H1 (cell line): Measurements from ENCODE around the gene ATP5ME. TPM values are rescaled to one million over a fixed set of nuclear protein-coding genes. Genes with fewer than 3 reads are reported as not detected.

Experiments used
- CTCF ChIA-PET: fragments of 300-600 bp; sonication (Branson Sonifier 250); formaldehyde crosslinking; loops from one replicate; lab custom pipeline; 2021; ENCODE audit not compliant: partially characterized antibody; lab: Charles Lee
- POLR2A ChIA-PET: fragments of 300-600 bp; sonication (Branson Sonifier 250); formaldehyde crosslinking; loops from one replicate; lab custom pipeline; 2021; ENCODE audit warnings: inconsistent platforms; ENCODE audit not compliant: partially characterized antibody; lab: Charles Lee
- DNase-seq, 2 experiments: peaks; one replicate each; pipeline versions ENCODE4 v3.0.0 to v3.0.0-alpha.2; 2010 to 2022; ENCODE audit warnings: low spot score in 2 of 2, low read depth in 1 of 2, mixed read lengths in 1 of 2
- FAIRE-seq: peaks from 2 replicates; lab custom pipeline; 2011; peaks lifted over from hg19 to GRCh38; lab: Jason Lieb, UNC
- H2AFZ ChIP-seq: 2 replicates; pipeline ENCODE4 v1.8.1; 2012; ENCODE audit warnings: low read length, inconsistent platforms
- H2AK5ac ChIP-seq: 2 replicates; pipeline ENCODE4 v1.6.1; 2013; ENCODE audit warnings: low read depth, low read length
- H2BK120ac ChIP-seq: replicated peaks from 2 replicates; pipeline ENCODE3; 2013; ENCODE audit warnings: low read depth, low read length, inconsistent platforms
- H2BK12ac ChIP-seq: 2 replicates; pipeline ENCODE4 v1.6.1; 2013; ENCODE audit warnings: low read depth, low read length
- H2BK15ac ChIP-seq: 2 replicates; pipeline ENCODE4 v1.6.1; 2013; ENCODE audit warnings: low read length
- H2BK20ac ChIP-seq: 2 replicates; pipeline ENCODE4 v1.6.1; 2013; ENCODE audit warnings: low read length
- H2BK5ac ChIP-seq: 2 replicates; pipeline ENCODE4 v1.6.1; 2013; ENCODE audit warnings: low read depth, low read length
- H3K14ac ChIP-seq: 2 replicates; pipeline ENCODE4 v1.6.1; 2013; ENCODE audit warnings: inconsistent platforms; ENCODE audit not compliant: insufficient read length
- H3K18ac ChIP-seq: 2 replicates; pipeline ENCODE4 v1.6.1; 2013; ENCODE audit warnings: low read length; ENCODE audit errors: extremely low read depth
- H3K23ac ChIP-seq: 2 replicates; pipeline ENCODE4 v1.6.1; 2013; ENCODE audit warnings: inconsistent platforms; ENCODE audit not compliant: insufficient read length
- H3K23me2 ChIP-seq: 2 replicates; pipeline ENCODE4 v1.6.1; 2013; ENCODE audit warnings: low read depth, low read length
- H3K27ac ChIP-seq: 2 replicates; pipeline ENCODE4 v1.6.1; 2011; ENCODE audit warnings: low read depth, low read length, inconsistent platforms
- H3K27me3 ChIP-seq, 4 experiments: replicated peaks in 1 of 4; 1 replicate in 1 of 4; 2 replicates in 3 of 4; pipeline versions ENCODE4 v1.6.1 to v1.8.1; 2011 to 2013; ENCODE audit warnings: low read length in 3 of 4, mild to moderate bottlenecking in 3 of 4, inconsistent platforms in 2 of 4, mixed read lengths in 2 of 4, moderate library complexity in 1 of 4; ENCODE audit not compliant: control insufficient read depth in 3 of 4, insufficient read depth in 3 of 4; ENCODE audit errors: extremely low read depth in 1 of 4
- H3K36me3 ChIP-seq, 4 experiments: 2 replicates each; pipeline versions ENCODE4 v1.6.1 to v1.8.1; 2011 to 2013; ENCODE audit warnings: mild to moderate bottlenecking in 4 of 4, low read length in 3 of 4, moderate library complexity in 2 of 4, control low read depth in 1 of 4, inconsistent platforms in 1 of 4; ENCODE audit not compliant: insufficient read depth in 4 of 4, control insufficient read depth in 2 of 4
- H3K4ac ChIP-seq: replicated peaks from 2 replicates; pipeline ENCODE3; 2013; ENCODE audit warnings: low read length, low read depth, mixed read lengths, inconsistent platforms; ENCODE audit not compliant: insufficient read length
- H3K4me1 ChIP-seq, 4 experiments: replicated peaks in 1 of 4; 1 replicate in 1 of 4; 2 replicates in 3 of 4; pipeline versions ENCODE4 v1.6.1 to v1.8.1; 2011 to 2013; ENCODE audit warnings: low read length in 3 of 4, inconsistent platforms in 2 of 4, mixed read lengths in 1 of 4; ENCODE audit not compliant: insufficient read depth in 4 of 4, control insufficient read depth in 3 of 4
- H3K4me2 ChIP-seq, 2 experiments: 2 replicates each; pipeline versions ENCODE4 v1.6.1 to v1.8.1; 2011 to 2013; ENCODE audit warnings: low read depth in 2 of 2, low read length in 2 of 2, control low read depth in 1 of 2, inconsistent platforms in 1 of 2, mild to moderate bottlenecking in 1 of 2; ENCODE audit not compliant: insufficient read depth in 1 of 2
- H3K4me3 ChIP-seq, 4 experiments: fragments of 200-600, 300-600 bp in 1 of 4; sonication (generic), shearing (Covaris generic), sonication (Bioruptor Twin) in 1 of 4; 2 replicates each; pipeline versions ENCODE4 v1.5.1 to v1.8.1; 2011 to 2016; ENCODE audit warnings: low read length in 4 of 4, low read depth in 3 of 4, control low read depth in 2 of 4, inconsistent platforms in 2 of 4, mild to moderate bottlenecking in 2 of 4, mixed read lengths in 1 of 4, moderate library complexity in 1 of 4; ENCODE audit not compliant: insufficient read depth in 2 of 4; ENCODE audit errors: extremely low read depth in 1 of 4
- H3K56ac ChIP-seq: replicated peaks from 2 replicates; pipeline ENCODE3; 2013; ENCODE audit warnings: low read depth, mild to moderate bottlenecking, mixed read lengths, low read length, inconsistent platforms; ENCODE audit not compliant: insufficient read length
- H3K79me1 ChIP-seq: 2 replicates; pipeline ENCODE4 v1.6.1; 2013; ENCODE audit warnings: low read depth, low read length, control low read depth
- H3K79me2 ChIP-seq, 2 experiments: 2 replicates each; pipeline versions ENCODE4 v1.6.1 to v1.8.1; 2012 to 2013; ENCODE audit warnings: low read length in 2 of 2, mild to moderate bottlenecking in 2 of 2, inconsistent platforms in 1 of 2; ENCODE audit not compliant: insufficient read depth in 2 of 2, control insufficient read depth in 1 of 2
- H3K9ac ChIP-seq, 4 experiments: replicated peaks in 1 of 4; 1 replicate in 1 of 4; 2 replicates in 3 of 4; pipeline versions ENCODE4 v1.6.1 to v1.8.1; 2011 to 2013; ENCODE audit warnings: low read depth in 3 of 4, low read length in 3 of 4, control low read depth in 2 of 4, mild to moderate bottlenecking in 2 of 4, moderate library complexity in 2 of 4, inconsistent platforms in 1 of 4; ENCODE audit errors: extremely low read depth in 1 of 4
- H3K9me3 ChIP-seq, 2 experiments: 2 replicates each; pipeline versions ENCODE4 v1.6.1 to v1.8.1; 2012 to 2013; ENCODE audit warnings: mild to moderate bottlenecking in 2 of 2, moderate library complexity in 2 of 2, control low read depth in 1 of 2, inconsistent platforms in 1 of 2, low read depth in 1 of 2, low read length in 1 of 2, mixed read lengths in 1 of 2; ENCODE audit not compliant: insufficient read depth in 2 of 2
- H4K20me1 ChIP-seq, 2 experiments: replicated peaks in 1 of 2; 2 replicates each; pipeline versions ENCODE3 to v1.8.1; 2011 to 2013; ENCODE audit warnings: inconsistent platforms in 2 of 2, low read length in 2 of 2, mild to moderate bottlenecking in 1 of 2; ENCODE audit not compliant: insufficient read depth in 2 of 2, control insufficient read depth in 1 of 2
- H4K5ac ChIP-seq: 2 replicates; pipeline ENCODE4 v1.6.1; 2013; ENCODE audit warnings: low read length, low read depth, mixed read lengths, inconsistent platforms; ENCODE audit not compliant: insufficient read length
- H4K8ac ChIP-seq: 2 replicates; pipeline ENCODE4 v1.8.0; 2013; ENCODE audit warnings: mild to moderate bottlenecking, moderate library complexity, low read length, inconsistent platforms; ENCODE audit not compliant: insufficient read depth; ENCODE audit errors: extremely low read depth
- H4K91ac ChIP-seq: replicated peaks from 2 replicates; pipeline ENCODE3; 2013; ENCODE audit warnings: low read length, mixed read lengths, inconsistent platforms; ENCODE audit not compliant: insufficient read length
- GABPA ChIP-seq: IDR thresholded peaks from 2 replicates; pipeline ENCODE4 v1.6.1; 2011; ENCODE audit warnings: mild to moderate bottlenecking, low read length, moderate library complexity, borderline replicate concordance; ENCODE audit not compliant: insufficient read depth
- WGBS, 2 experiments: shearing (Covaris generic) in 1 of 2; methylation state at CpG; one replicate each; pipeline versions ENCODE4 v1.1.6 to v1.1.7; 2013 to 2015; ENCODE audit warnings: low lambda C conversion rate in 2 of 2, mixed read lengths in 2 of 2, inconsistent platforms in 1 of 2, low coverage in 1 of 2, missing lambda C conversion rate in 1 of 2; ENCODE audit not compliant: insufficient replicate concordance in 2 of 2, insufficient coverage in 1 of 2, insufficient read length in 1 of 2; ENCODE audit errors: extremely low coverage in 1 of 2, missing lambda C conversion rate in 1 of 2; 5-methylcytosine and 5-hydroxymethylcytosine counted together
- polyA plus RNA-seq, 7 experiments: library from polyadenylated mRNA; depleted of rRNA in 3 of 7; stranded (reverse) in 5 of 7; unstranded in 2 of 7; fragments of >200 nt in 5 of 7; fragments of 200-250 nt in 2 of 7; gene quantifications; 1 replicate in 5 of 7; 2 replicates in 1 of 7; 4 replicates in 1 of 7; pipeline versions ENCODE4 v1.2.1 to v1.2.3, GENCODE V29; 2011 to 2013; ENCODE audit warnings: missing spikeins in 2 of 7, mixed read lengths in 2 of 7
- total RNA-seq: library from RNA; stranded (reverse); fragmentation: NEBNext Ultra II Directional; extraction: Animal tissue kit (Norgen Biotek cat#: 25700); gene quantifications from 2 replicates; pipeline ENCODE4 v1.2.1, GENCODE V29; 2021

The ATP5ME gene
- total and polyA plus RNA-seq, 2 of the 8 experiments (the other 6 are each of a cell fraction or from before 2014, with no cell fraction given) = 375 to 450 TPM

GRCh38 chr4:666822-667544 is 7.1 kb downstream of the ATP5ME start:
- no peak overlapping the region for H4K8ac ChIP-seq
- no peak overlapping the region for H3K23ac ChIP-seq
- H2BK5ac ChIP-seq = no peak overlapping the region
- H3K79me1 ChIP-seq = no peaks in the 10 kb centered on the region
- 89% methylated on average over 18 of the region's 28 CpGs; no CpG with 5 or more reads in 1 of the 2 experiments for WGBS, 2 experiments
- H3K27ac ChIP-seq = no peak overlapping the region
- no peak overlapping the region for H3K4me2 ChIP-seq
- no peak overlapping the region for H3K18ac ChIP-seq
- no peak overlapping the region for H4K91ac ChIP-seq
- CTCF ChIA-PET = interaction anchor here (1.6 to 3.0 kb wide), 2 partner anchors 17 to 64 kb away, joined by 4 to 22 read pairs; no protein-coding TSS in a partner anchor
- H3K9ac ChIP-seq = no peak overlapping the region
- no peak overlapping the region for H2AFZ ChIP-seq
- no peak overlapping the region for H4K5ac ChIP-seq
- no peak overlapping the region for H3K56ac ChIP-seq
- POLR2A ChIA-PET = interaction anchor here (0.6 to 4.9 kb wide), 11 partner anchors 9 to 144 kb away, joined by 3 to 25 read pairs (median 4); no protein-coding TSS in a partner anchor
- TF ChIP-seq GABPA = no peak
- no peaks in the 10 kb centered on the region; a peak in 1 of 7 replicates for H3K4me1 ChIP-seq
- no peak overlapping the region for H2BK20ac ChIP-seq
- H2BK12ac ChIP-seq = no peak overlapping the region
- H3K9me3 ChIP-seq = no peaks in the 10 kb centered on the region
- H3K36me3 ChIP-seq = peaks cover 6 to 14% (median 6%) of the 10 kb centered on the region in 4 experiments
- H4K20me1 ChIP-seq = peaks cover 3 to 6% of the 10 kb centered on the region in 2 experiments
- H3K14ac ChIP-seq = no peak overlapping the region
- H3K27me3 ChIP-seq = no peaks in the 10 kb centered on the region
- peaks cover 3% of the 10 kb centered on the region; the same call in 1 of the 2 replicates for H3K23me2 ChIP-seq
- no peak for FAIRE-seq
- H3K4me3 ChIP-seq = no peak overlapping the region
- no peak overlapping the region for H3K4ac ChIP-seq
- DNase-seq = no peak
- no peak overlapping the region for H2AK5ac ChIP-seq
- no peak overlapping the region for H2BK120ac ChIP-seq
- no peak overlapping the region for H2BK15ac ChIP-seq
- H3K79me2 ChIP-seq = no peaks in the 10 kb centered on the region
